Frontal cortex (tissue), 4 donors: ENCODE data around the gene TICAM2. TPM values are rescaled to one million over a fixed set of nuclear protein-coding genes. Genes with fewer than 3 reads are reported as not detected.
"Not testable (repeated sequence)": the region's sequence is repeated elsewhere in the genome, so short reads cannot be mapped to it uniquely, and the experiment has no call there.

ENCODE experiments used
- DNase-seq, 2 donors: peaks; one replicate each; pipeline ENCODE4 v3.0.0; 2012; ENCODE audit warnings: low spot score in 2 of 2
- FAIRE-seq: peaks from 2 replicates; lab custom pipeline; 2012; peaks lifted over from hg19 to GRCh38; lab: Jason Lieb, UNC
- total RNA-seq: library from RNA; depleted of rRNA; stranded (reverse); fragments of >200 nt; gene quantifications from one replicate; pipeline ENCODE4 v1.2.3, GENCODE V29; 2014
- donor health status: control.
- donor health status: control.
- donor health status: control.

Gene TICAM2
- 1.2 TPM for total RNA-seq

GRCh38 chr5:115601701-115602590 lies at the start of gene TICAM2:
TICAM2 (minus strand) TSS chr5:115602479; CDS start chr5:115581256, 21,223 bp downstream.
- FAIRE-seq = no peak
- peak; percentile 66 to 75 for DNase-seq

GRCh38 chr5:115649541-115649940 lies 47.3 kb upstream of the TICAM2 start:
- FAIRE-seq = no peak

GRCh38 chr5:115648056-115648455 lies 45.8 kb upstream of the TICAM2 start:
- DNase-seq (no peak), FAIRE-seq (no peak)

More at GRCh38 chr5:115649541-115649940, 47.3 kb upstream of the TICAM2 start:
- no peak for DNase-seq

- DNase-seq = not testable (repeated sequence)
Measured at GRCh38 chr5:115645386-115645785, 43.1 kb upstream of the TICAM2 start.

GRCh38 chr5:115644046-115644445 lies 41.8 kb upstream of the TICAM2 start:
- DNase-seq (no peak), FAIRE-seq (no peak)

More at GRCh38 chr5:115645386-115645785, 43.1 kb upstream of the TICAM2 start:
- FAIRE-seq = not testable (repeated sequence)

- DNase-seq (no peak), FAIRE-seq (no peak)
Measured at GRCh38 chr5:115641948-115642347, 39.7 kb upstream of the TICAM2 start.

- DNase-seq (no peak), FAIRE-seq (no peak)
Measured at GRCh38 chr5:115640274-115640673, 38.0 kb upstream of the TICAM2 start.

- DNase-seq = no peak
- no peak for FAIRE-seq
Measured at GRCh38 chr5:115639377-115639776, 37.1 kb upstream of the TICAM2 start.

- no peak for DNase-seq
- no peak for FAIRE-seq
Measured at GRCh38 chr5:115637507-115637906, 35.2 kb upstream of the TICAM2 start.

GRCh38 chr5:115636008-115636407 lies 33.7 kb upstream of the TICAM2 start:
- DNase-seq = no peak
- FAIRE-seq = no peak

GRCh38 chr5:115634343-115635132 lies 32.3 kb upstream of the TICAM2 start:
- peak; percentile 99 for FAIRE-seq

GRCh38 chr5:115629903-115630302 lies 27.6 kb upstream of the TICAM2 start:
- DNase-seq (no peak), FAIRE-seq (no peak)

More at GRCh38 chr5:115634343-115635132, 32.3 kb upstream of the TICAM2 start:
- peak; percentile 61 to 67 for DNase-seq

GRCh38 chr5:115627295-115627865 lies 25.1 kb upstream of the TICAM2 start:
- DNase-seq = no peak
- FAIRE-seq = no peak

GRCh38 chr5:115626445-115626823 lies 24.2 kb upstream of the TICAM2 start:
- FAIRE-seq = no peak
- peak in 1 of 2 donors; percentile 32 for DNase-seq

- FAIRE-seq (peak; percentile 39), DNase-seq (peak; percentile 94)
Measured at GRCh38 chr5:115625579-115626444, 23.5 kb upstream of the TICAM2 start, which contains the start of gene TMED7. TMED7 (minus strand) TSS chr5:115626036; CDS start chr5:115625792, 244 bp downstream.

- no peak for FAIRE-seq
- DNase-seq = no peak
Measured at GRCh38 chr5:115624994-115625393, 22.7 kb upstream of the TICAM2 start.

GRCh38 chr5:115623658-115624057 lies 21.4 kb upstream of the TICAM2 start:
- FAIRE-seq = no peak
- no peak for DNase-seq

- FAIRE-seq (no peak), DNase-seq (no peak)
Measured at GRCh38 chr5:115621365-115621900, 19.2 kb upstream of the TICAM2 start.

GRCh38 chr5:115616892-115617291 lies 14.6 kb upstream of the TICAM2 start:
- FAIRE-seq = no peak

More at GRCh38 chr5:115616892-115617291, 14.6 kb upstream of the TICAM2 start:
- DNase-seq = no peak
